K562 (cell line): ENCODE results near the gene PLCL2. TPM values are rescaled to one million over a fixed set of nuclear protein-coding genes. Genes with fewer than 3 reads are reported as not detected.

Source experiments
- CBFA2T2 ChIP-seq: fragments of 450-650 bp; conservative IDR thresholded peaks from 2 replicates; pipeline ENCODE4 v1.6.1; 2017; ENCODE audit warnings: mild to moderate bottlenecking
- CBFA2T3 ChIP-seq: fragments of 450-650 bp; IDR thresholded peaks from 2 replicates; pipeline ENCODE4 v1.6.1; 2017
- CEBPB ChIP-seq: fragments of 450-650 bp; IDR thresholded peaks from 2 replicates; pipeline ENCODE4 v1.6.1; 2016; ENCODE audit warnings: missing genetic modification characterization, missing compliant biosample characterization
- EP300 ChIP-seq: IDR thresholded peaks from 2 replicates; pipeline ENCODE4 v1.6.1; 2012; ENCODE audit warnings: low read length, improper control_type of control experiment
- FOXA3 ChIP-seq, 2 experiments: fragments of 450-650 bp in 1 of 2; sonication (generic) in 1 of 2; formaldehyde crosslinking; IDR thresholded peaks in 1 of 2; conservative IDR thresholded peaks in 1 of 2; 2 replicates each; pipeline versions ENCODE4 v1.4.0 to v1.8.0; 2020 to 2022; ENCODE audit warnings: mild to moderate bottlenecking in 2 of 2, missing genetic modification reagents in 1 of 2
- GMEB1 ChIP-seq: fragments of 250-450 bp; sonication (Bioruptor Pico); IDR thresholded peaks from 2 replicates; pipeline ENCODE4 v1.4.0; 2020; ENCODE audit warnings: mild to moderate bottlenecking
- IRF9 ChIP-seq: fragments of 450-650 bp; IDR thresholded peaks from 2 replicates; pipeline ENCODE4 v1.6.1; 2016; ENCODE audit warnings: missing biosample characterization, missing genetic modification characterization
- KDM1A ChIP-seq, 2 experiments: fragments of 450-650 bp; IDR thresholded peaks; 2 replicates each; pipeline ENCODE4 v1.6.1; 2016; ENCODE audit warnings: mild to moderate bottlenecking in 2 of 2
- MNT ChIP-seq, 2 experiments: fragments of 450-650 bp; conservative IDR thresholded peaks; 2 replicates each; pipeline ENCODE4 v1.6.1; 2017; ENCODE audit warnings: mild to moderate bottlenecking in 2 of 2, moderate library complexity in 2 of 2
- NRF1 ChIP-seq, 2 experiments: fragments of 450-650 bp; IDR thresholded peaks in 1 of 2; conservative IDR thresholded peaks in 1 of 2; 2 replicates each; pipeline ENCODE4 v1.6.1; 2014; ENCODE audit warnings: mild to moderate bottlenecking in 2 of 2
- NUFIP1 ChIP-seq: fragments of 450-650 bp; IDR thresholded peaks from 2 replicates; pipeline ENCODE4 v1.6.1; 2018; ENCODE audit not compliant: partially characterized antibody
- RCOR1 ChIP-seq, 2 experiments: IDR thresholded peaks; 2 replicates each; pipeline ENCODE4 v1.6.1; 2012; ENCODE audit warnings: low read depth in 2 of 2, low read length in 2 of 2, borderline replicate concordance in 1 of 2, improper control_type of control experiment in 1 of 2
- TAL1 ChIP-seq: fragments of 450-650 bp; IDR thresholded peaks from 2 replicates; pipeline ENCODE4 v1.6.1; 2016; ENCODE audit warnings: mild to moderate bottlenecking
- TCF3 ChIP-seq: sonication (generic); formaldehyde crosslinking; IDR thresholded peaks from 2 replicates; pipeline ENCODE4 v1.4.0; 2020; ENCODE audit warnings: mild to moderate bottlenecking, missing genetic modification reagents
- USF2 ChIP-seq: sonication (generic); formaldehyde crosslinking; IDR thresholded peaks from 2 replicates; pipeline ENCODE4 v1.5.0; 2020; ENCODE audit warnings: missing genetic modification reagents
- ZFP36 ChIP-seq: fragments of 150-350 bp; IDR thresholded peaks from 2 replicates; pipeline ENCODE4 v1.6.1; 2018; ENCODE audit warnings: low read length, low read depth; ENCODE audit not compliant: partially characterized antibody
- polyA plus RNA-seq, 8 experiments: library from polyadenylated mRNA; depleted of rRNA in 4 of 8; stranded (reverse) in 5 of 8; unstranded in 3 of 8; fragments of >200 nt; fragmentation: Nextera tagmentation in 2 of 8; fragmentation: Illumina TruSeq in 1 of 8; extraction: Ambion mirVana in 2 of 8; extraction: Trizol in 1 of 8; gene quantifications; 2 replicates each; pipeline versions ENCODE4 v1.2.1 to v1.2.3, GENCODE V29; 2011 to 2014; ENCODE audit warnings: inconsistent platforms in 1 of 8, missing spikeins in 1 of 8
- total RNA-seq, 7 experiments: library from RNA; depleted of rRNA in 6 of 7; stranded (reverse); fragments of >200 nt in 6 of 7; fragmentation: Illumina TruSeq in 2 of 7; extraction: Trizol in 2 of 7; gene quantifications; 2 replicates each; pipeline versions ENCODE4 v1.2.1 to v1.2.3, GENCODE V29; 2011 to 2021; ENCODE audit warnings: low replicate concordance in 1 of 7

The PLCL2 gene
- total and polyA plus RNA-seq, 9 of the 15 experiments (the other 6 are each of a cell fraction or from before 2014, with no cell fraction given), result 0.03 to 0.18 (median 0.11) TPM; not detected in 2

GRCh38 chr3:17075907-17076306 is 191.2 kb downstream of the PLCL2 start (continued):
- peak; percentile 47 for TF ChIP-seq EP300
- peak; percentile 51 for TF ChIP-seq TAL1
- 0 out of 2 replicates have a peak, but pooled peaks have one; percentile 15 for TF ChIP-seq IRF9 (tag)
- TF ChIP-seq GMEB1, result no peak
- TF ChIP-seq CBFA2T2, result 0 out of 2 replicates have a peak, but pooled peaks have one; percentile 42
- TF ChIP-seq USF2 (CRISPR knock-in tag), result peak; percentile 35; the same call in 1 of the 2 replicates
- TF ChIP-seq NRF1 (conservative IDR thresholded peaks at IDR 0.05 in 1 of 2, IDR thresholded peaks at IDR 0.05 in 1 of 2), result no peak
- TF ChIP-seq RCOR1 (IDR thresholded peaks at IDR 0.05; ENCODE audit: borderline replicate concordance in 1 of 2, low read depth in 2 of 2, low read length in 2 of 2), result 0 out of 4 replicates have a peak, but pooled peaks of 1 of the 2 experiments have one; percentile 8
- TF ChIP-seq KDM1A (IDR thresholded peaks at IDR 0.05), result peak in 1 of 2 experiments; percentile 45; a peak in 2 of 4 replicates
- TF ChIP-seq MNT (conservative IDR thresholded peaks at IDR 0.05), result 0 out of 4 replicates have a peak, but pooled peaks of 1 of the 2 experiments have one; percentile 26
- TF ChIP-seq CBFA2T3, result peak; percentile 63
- TF ChIP-seq ZFP36, result peak; percentile 80
- no peak for TF ChIP-seq NUFIP1
- peak; percentile 38 for TF ChIP-seq TCF3 (CRISPR knock-in tag)
- peak in 1 of 2 experiments; percentile 73; a peak in 2 of 4 replicates for TF ChIP-seq FOXA3 (CRISPR knock-in tag; conservative IDR thresholded peaks at IDR 0.05 in 1 of 2, IDR thresholded peaks at IDR 0.05 in 1 of 2)
- TF ChIP-seq CEBPB (tag), result peak; percentile 77
